HG03520 (cell line): ENCODE data around the gene CYSLTR1.
"Not testable (repeated sequence)": the region's sequence is repeated elsewhere in the genome, so short reads cannot be mapped to it uniquely, and the experiment has no call there.

Experiments
- ATAC-seq: cut with Tn5 transposase; IDR thresholded peaks from one replicate; pipeline ENCODE4 v1.9.1; 2021; ENCODE audit warnings: mild to moderate bottlenecking, moderate library complexity; ENCODE audit not compliant: unreplicated experiment

The CYSLTR1 gene

GRCh38 chrX:78226047-78226446 lies 101.4 kb downstream of the CYSLTR1 start:
- ATAC-seq, result not testable (repeated sequence)
